ENCODE results near the gene PDGFC. TPM values are rescaled to one million over a fixed set of nuclear protein-coding genes. Genes with fewer than 3 reads are reported as not detected.

Gene PDGFC
- total and polyA plus RNA-seq, 7 donors = 3.0 to 44.4 (median 21.9) TPM

DNA sequence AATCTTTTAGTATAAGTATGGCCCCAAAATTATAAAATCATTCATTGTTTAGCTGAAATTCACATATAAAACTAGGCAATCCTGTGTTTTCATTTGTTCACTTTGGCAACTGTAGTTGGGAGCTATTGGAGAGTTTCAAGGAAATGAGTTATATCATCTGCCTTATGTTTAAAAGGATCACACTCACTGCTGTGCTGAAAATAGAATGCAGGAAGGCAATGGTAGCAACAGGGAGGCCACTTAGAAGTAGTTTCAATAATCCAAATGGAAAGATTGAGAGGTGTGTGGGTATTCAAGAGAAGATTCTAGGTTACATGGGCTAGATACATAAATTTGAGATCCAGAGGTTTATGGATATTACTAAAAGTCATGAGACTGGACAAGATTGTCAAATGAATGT lies 184.9 kb downstream of the PDGFC start:
- no peak for DNase-seq
- TF ChIP-seq, protein P1, sequence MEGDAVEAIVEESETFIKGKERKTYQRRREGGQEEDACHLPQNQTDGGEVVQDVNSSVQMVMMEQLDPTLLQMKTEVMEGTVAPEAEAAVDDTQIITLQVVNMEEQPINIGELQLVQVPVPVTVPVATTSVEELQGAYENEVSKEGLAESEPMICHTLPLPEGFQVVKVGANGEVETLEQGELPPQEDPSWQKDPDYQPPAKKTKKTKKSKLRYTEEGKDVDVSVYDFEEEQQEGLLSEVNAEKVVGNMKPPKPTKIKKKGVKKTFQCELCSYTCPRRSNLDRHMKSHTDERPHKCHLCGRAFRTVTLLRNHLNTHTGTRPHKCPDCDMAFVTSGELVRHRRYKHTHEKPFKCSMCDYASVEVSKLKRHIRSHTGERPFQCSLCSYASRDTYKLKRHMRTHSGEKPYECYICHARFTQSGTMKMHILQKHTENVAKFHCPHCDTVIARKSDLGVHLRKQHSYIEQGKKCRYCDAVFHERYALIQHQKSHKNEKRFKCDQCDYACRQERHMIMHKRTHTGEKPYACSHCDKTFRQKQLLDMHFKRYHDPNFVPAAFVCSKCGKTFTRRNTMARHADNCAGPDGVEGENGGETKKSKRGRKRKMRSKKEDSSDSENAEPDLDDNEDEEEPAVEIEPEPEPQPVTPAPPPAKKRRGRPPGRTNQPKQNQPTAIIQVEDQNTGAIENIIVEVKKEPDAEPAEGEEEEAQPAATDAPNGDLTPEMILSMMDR (IDR thresholded peaks at IDR 0.05) = no peak
- no peak for TF ChIP-seq POLR2AphosphoS5 (IDR thresholded peaks at IDR 0.05)
- no peak for TF ChIP-seq POLR2A (IDR thresholded peaks at IDR 0.05)
- no peaks in the 10 kb centered on the region for H3K9me3 ChIP-seq
- H3K27me3 ChIP-seq = no peaks in the 10 kb centered on the region
- no peak overlapping the region for H3K4me3 ChIP-seq
- H3K4me1 ChIP-seq = peaks cover 0 to 9% (median 5%) of the 10 kb centered on the region in 4 donors
- H3K27ac ChIP-seq = no peak overlapping the region
- intact Hi-C loops (cut with DNase I) = no loop called here
- H3K36me3 ChIP-seq = no peaks in the 10 kb centered on the region

DNA sequence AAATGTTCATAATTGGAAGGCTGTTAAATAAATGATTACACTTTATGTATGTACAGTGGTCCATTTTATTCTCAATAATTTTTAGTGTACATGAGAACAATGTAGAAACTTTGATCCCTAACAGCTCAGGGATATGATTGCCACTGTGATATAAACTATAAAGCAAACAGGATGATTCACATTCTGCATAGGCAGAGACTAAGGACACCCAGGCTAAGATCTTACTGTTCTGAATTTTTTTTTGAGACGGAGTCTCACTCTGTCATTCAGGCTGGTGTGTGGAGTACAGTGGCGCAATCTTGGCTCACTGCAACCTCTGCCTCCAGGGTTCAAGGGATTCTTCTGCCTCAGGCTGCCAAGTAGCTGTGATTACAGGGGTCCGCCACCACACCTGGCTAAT lies 186.6 kb downstream of the PDGFC start:
- WGBS, 2 donors = 44 to 78% methylated on average over 3 of the region's 3 CpGs
- no peak for DNase-seq
- intact Hi-C loops (cut with DNase I) = no loop called here
- Histone ChIP-seq H3K9me3 (no peaks in the 10 kb centered on the region), H3K27ac (no peak overlapping the region), H3K27me3 (no peaks in the 10 kb centered on the region), H3K4me1 (no peaks in the 10 kb centered on the region), H3K36me3 (no peaks in the 10 kb centered on the region), H3K4me3 (no peak overlapping the region)
- no peak for TF ChIP-seq POLR2A (IDR thresholded peaks at IDR 0.05)
- TF ChIP-seq, protein P1 (IDR thresholded peaks at IDR 0.05) = no peak
- no peak for TF ChIP-seq POLR2AphosphoS5 (IDR thresholded peaks at IDR 0.05)
- no peak for TF ChIP-seq EP300 (IDR thresholded peaks at IDR 0.05)

DNA sequence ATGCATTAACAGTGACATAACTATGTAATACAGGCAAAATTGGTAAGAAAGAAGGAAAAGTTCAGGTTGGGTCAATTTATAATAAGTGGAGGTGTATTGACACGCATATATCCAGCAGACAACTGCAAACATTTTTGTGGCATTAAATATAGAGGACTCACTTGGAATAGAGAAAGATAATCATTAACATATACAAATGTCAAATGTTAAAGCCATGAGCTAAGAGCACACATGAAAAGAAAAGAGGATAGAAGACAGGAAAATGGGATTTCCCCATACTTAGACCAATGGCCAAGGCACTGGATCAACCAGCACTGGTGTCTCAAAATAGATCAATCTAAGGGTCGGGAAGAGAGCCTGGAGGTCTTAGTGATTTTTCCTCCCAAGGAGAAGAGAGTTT lies 187.6 kb downstream of the PDGFC start:
- Histone ChIP-seq H3K9me3 (no peaks in the 10 kb centered on the region), H3K36me3 (no peaks in the 10 kb centered on the region), H3K4me1 (peaks cover 0 to 8% (median 4%) of the 10 kb centered on the region in 4 donors), H3K4me3 (no peak overlapping the region), H3K27ac (no peak overlapping the region), H3K27me3 (no peaks in the 10 kb centered on the region)
- intact Hi-C loops (cut with DNase I) = no loop called here
- 92 to 96% methylated on average over 2 of the region's 2 CpGs for WGBS, 2 donors
- no peak for TF ChIP-seq POLR2AphosphoS5 (IDR thresholded peaks at IDR 0.05)
- TF ChIP-seq, protein P1 (IDR thresholded peaks at IDR 0.05) = no peak
- no peak for TF ChIP-seq POLR2A (IDR thresholded peaks at IDR 0.05)
- DNase-seq = no peak

- Histone ChIP-seq H3K27ac (no peak overlapping the region), H3K9me3 (no peaks in the 10 kb centered on the region), H3K27me3 (no peaks in the 10 kb centered on the region), H3K36me3 (no peaks in the 10 kb centered on the region), H3K4me1 (peaks cover 0 to 23% (median 11%) of the 10 kb centered on the region in 4 donors), H3K4me3 (no peak overlapping the region)
- whole genome bisulfite sequencing, 2 donors = 92 to 93% methylated on average over 5 of the region's 5 CpGs
- intact Hi-C loops (cut with DNase I) = no loop called here
- TF ChIP-seq POLR2A (IDR thresholded peaks at IDR 0.05) = no peak
- TF ChIP-seq EP300 (IDR thresholded peaks at IDR 0.05) = no peak
- TF ChIP-seq POLR2AphosphoS5 (IDR thresholded peaks at IDR 0.05) = no peak
- TF ChIP-seq, protein P1 (IDR thresholded peaks at IDR 0.05) = no peak
- DNase-seq = no peak
Measured at GRCh38 chr4:156782491-156782890, 189.1 kb downstream of the PDGFC start.

- Histone ChIP-seq H3K27me3 (no peaks in the 10 kb centered on the region), H3K9me3 (no peaks in the 10 kb centered on the region), H3K4me1 (peaks cover 0 to 26% (median 12%) of the 10 kb centered on the region in 4 donors), H3K36me3 (no peaks in the 10 kb centered on the region), H3K4me3 (no peak overlapping the region), H3K27ac (no peak overlapping the region)
- 90 to 91% methylated on average over 2 of the region's 2 CpGs for WGBS, 2 donors
- intact Hi-C loops (cut with DNase I) = no loop called here
- no peak for TF ChIP-seq POLR2A (IDR thresholded peaks at IDR 0.05)
- no peak for TF ChIP-seq POLR2AphosphoS5 (IDR thresholded peaks at IDR 0.05)
- no peak for TF ChIP-seq EP300 (IDR thresholded peaks at IDR 0.05)
- TF ChIP-seq, protein P1 (IDR thresholded peaks at IDR 0.05) = no peak
- no peak for DNase-seq
Measured at GRCh38 chr4:156781852-156782251, 189.7 kb downstream of the PDGFC start.
